Measurements from ENCODE around the gene CSNK2B.

The CSNK2B gene

DNA sequence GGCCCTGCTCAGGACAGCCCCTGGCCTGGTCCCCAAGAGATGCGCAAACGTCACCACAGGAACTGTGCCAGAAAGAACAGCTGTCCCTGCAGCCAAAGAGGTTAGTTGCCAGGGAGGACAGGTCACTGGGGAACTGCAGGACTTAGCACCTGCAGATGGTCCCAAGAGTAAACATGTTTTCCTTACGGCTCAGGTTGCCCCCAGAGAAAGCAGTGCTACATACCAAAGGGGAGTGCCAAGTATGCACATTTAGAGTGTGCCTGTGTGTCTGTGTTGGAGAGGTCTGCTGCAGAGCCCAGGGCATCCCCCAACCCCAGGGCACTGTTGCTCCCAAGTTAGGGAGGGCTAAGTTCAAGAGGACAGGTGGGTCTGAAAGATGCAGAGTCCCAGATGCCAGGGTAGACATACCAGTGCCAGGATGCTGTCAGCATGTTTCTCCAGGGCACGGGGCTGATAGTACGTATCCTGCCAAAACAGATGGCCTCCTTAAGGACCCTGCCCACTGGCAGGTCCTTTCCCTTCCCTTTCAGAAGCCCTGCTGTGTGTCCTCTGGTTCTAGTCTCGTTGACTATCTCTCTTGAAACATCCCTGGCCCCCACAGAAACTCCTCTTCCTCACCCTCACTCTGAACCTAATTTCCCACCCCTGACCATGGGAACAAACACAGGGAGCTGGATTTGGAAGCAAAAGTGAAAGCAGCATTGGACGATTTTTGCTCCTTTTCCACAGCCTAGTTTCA is 36.0 kb downstream of the CSNK2B start:
- peak overlapping the region; percentile 24 to 96 for H3K27ac ChIP-seq
- TF ChIP-seq CTCF (IDR thresholded peaks at IDR 0.05) = no peak
- no peak for DNase-seq (ENCODE audit: low spot score)
- H3K4me3 ChIP-seq = peak overlapping the region; percentile 95

- TF ChIP-seq CTCF (IDR thresholded peaks at IDR 0.05) = no peak
- H3K27ac ChIP-seq = peak overlapping the region; percentile 96 to 99
- DNase-seq (ENCODE audit: low spot score) = no peak
- H3K4me3 ChIP-seq = peak overlapping the region; percentile 95
These were observed 36.5 kb downstream of the CSNK2B start for GRCh38 chr6:31702405-31702818.

DNA sequence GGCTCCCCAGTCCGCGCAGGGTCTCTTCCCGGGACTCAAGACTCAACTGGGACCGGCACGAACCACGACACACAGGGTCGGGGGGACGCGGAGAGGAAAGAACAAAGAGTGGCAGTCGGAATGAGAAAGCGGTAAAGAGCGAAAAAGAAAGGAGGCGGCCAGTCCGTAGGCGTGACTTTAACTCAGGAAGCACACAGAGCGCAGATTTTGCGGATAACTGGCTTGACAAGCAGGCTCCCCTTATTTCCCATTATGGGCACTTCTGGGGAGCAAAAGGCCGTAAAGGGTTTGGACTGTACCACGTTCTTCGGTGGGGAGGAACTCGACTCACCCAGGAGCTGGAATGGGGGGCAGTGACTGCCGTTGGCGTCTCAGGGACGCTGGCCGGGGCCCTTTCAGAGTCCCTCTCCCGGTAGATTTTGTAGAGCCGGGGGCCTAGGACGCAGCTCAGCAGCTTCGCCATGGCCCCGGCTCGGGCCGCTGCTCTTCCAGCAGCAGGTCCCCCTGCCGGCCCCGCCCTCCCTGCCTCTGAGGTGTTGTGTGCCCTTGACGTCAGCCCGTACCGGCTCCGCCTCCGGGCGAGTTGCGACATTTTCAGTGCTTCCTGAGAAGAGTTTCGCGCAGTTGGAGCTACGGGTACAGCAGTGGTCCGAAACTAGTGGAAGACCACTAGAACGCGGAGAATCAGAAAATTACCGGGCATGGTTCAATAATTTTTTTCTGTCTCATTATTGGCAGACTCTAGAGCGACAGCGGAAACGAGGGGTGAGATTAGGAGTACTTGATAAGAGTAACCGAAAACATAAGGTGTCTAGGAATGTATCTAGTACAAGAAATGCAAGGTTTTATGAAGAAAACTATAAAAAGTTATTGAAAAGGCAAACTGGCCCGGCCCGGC is 37.2 kb downstream of the CSNK2B start, which contains the start of gene ABHD16A:
TSS of gene ABHD16A (minus strand) at position 506 of the 898 bp plus-strand sequence. CDS start at position 463, 43 bp downstream.
- no peak for TF ChIP-seq CTCF (IDR thresholded peaks at IDR 0.05)
- peak within 1 kb of the TSS; percentile 96 to 99 for H3K27ac ChIP-seq
- peak within 1 kb of the TSS; percentile 95 for H3K4me3 ChIP-seq
- DNase-seq (ENCODE audit: low spot score) = peak; percentile 99

GRCh38 chr6:31705931-31706330 is 40.1 kb downstream of the CSNK2B start:
- TF ChIP-seq CTCF (IDR thresholded peaks at IDR 0.05) = no peak
- H3K4me3 ChIP-seq = no peak overlapping the region
- DNase-seq (ENCODE audit: low spot score) = no peak

DNA sequence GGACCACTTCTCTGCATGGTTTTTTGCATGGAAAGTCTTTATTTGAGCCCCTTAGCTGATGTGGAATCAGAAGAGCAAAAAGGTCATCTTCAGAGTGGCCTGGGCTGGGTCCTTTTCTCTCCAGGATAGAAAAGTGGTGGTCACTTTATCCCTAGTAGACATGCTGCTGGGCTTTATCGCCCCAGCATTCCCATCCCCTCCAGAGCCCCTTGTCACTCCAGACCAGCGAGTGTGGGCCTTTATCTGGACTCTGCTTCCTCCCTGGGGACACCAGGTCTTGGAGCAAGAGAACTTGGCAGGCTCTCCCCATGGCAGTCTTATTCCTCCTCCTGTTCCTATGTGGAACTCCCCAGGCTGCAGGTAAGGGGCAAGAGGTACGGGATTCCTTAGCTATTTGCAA is 40.7 kb downstream of the CSNK2B start, which contains the start of gene LY6G6F:
TSS of gene LY6G6F (plus strand) at position 268 of the 400 bp plus-strand sequence. CDS start at position 309, 41 bp downstream.
- Histone ChIP-seq H3K27ac (no peak within 1 kb of the TSS), H3K4me3 (no peak within 1 kb of the TSS)
- no peak for TF ChIP-seq CTCF (IDR thresholded peaks at IDR 0.05)
- DNase-seq (ENCODE audit: low spot score) = no peak

More at GRCh38 chr6:31705931-31706330, 40.1 kb downstream of the CSNK2B start:
- H3K27ac ChIP-seq = no peak overlapping the region

DNA sequence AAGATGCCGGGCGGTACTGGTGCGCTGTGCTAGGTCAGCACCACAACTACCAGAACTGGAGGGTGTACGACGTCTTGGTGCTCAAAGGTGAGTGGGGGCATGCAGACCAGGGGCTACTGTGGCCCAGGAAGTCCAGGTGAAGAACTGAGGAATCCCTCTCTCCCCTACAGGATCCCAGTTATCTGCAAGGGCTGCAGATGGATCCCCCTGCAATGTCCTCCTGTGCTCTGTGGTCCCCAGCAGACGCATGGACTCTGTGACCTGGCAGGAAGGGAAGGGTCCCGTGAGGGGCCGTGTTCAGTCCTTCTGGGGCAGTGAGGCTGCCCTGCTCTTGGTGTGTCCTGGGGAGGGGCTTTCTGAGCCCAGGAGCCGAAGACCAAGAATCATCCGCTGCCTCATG is 41.8 kb downstream of the CSNK2B start:
- DNase-seq (ENCODE audit: low spot score) = no peak
- Histone ChIP-seq H3K4me3 (no peak overlapping the region), H3K27ac (no peak overlapping the region)
- TF ChIP-seq CTCF (IDR thresholded peaks at IDR 0.05) = no peak
